Measurements from ENCODE around the gene OR7G2.

DNA sequence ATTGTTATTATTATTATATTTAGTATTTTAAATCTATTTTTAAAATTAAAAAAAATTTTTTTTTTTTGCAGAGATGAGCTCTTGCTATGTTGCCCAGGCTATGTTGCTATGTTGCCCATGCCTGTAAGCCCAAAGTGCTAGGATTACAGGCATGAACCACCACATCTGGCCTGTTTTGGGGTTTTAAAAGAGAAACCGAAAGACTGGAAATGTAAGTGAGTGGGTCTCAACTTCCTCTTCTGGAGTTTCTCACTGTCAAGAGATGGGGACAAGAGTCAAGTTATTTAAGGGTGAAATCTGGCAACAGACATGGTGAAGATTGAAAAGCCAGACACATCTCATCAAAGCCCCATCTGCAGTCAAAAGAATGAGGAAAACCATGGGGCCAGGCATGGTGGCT is 23.7 kb upstream of the OR7G2 start:
- TF ChIP-seq GLIS3 (CRISPR knock-in tag; IDR thresholded peaks at IDR 0.05) (no peak), ZNF8 (CRISPR knock-in tag; IDR thresholded peaks at IDR 0.05) (no peak), ZNF565 (CRISPR knock-in tag; conservative IDR thresholded peaks at IDR 0.05; ENCODE audit: low read depth) (no peak), TOX (CRISPR knock-in tag; IDR thresholded peaks at IDR 0.05; ENCODE audit: borderline replicate concordance) (no peak), TCF4 (CRISPR knock-in tag; IDR thresholded peaks at IDR 0.05; ENCODE audit: borderline replicate concordance) (no peak), ZFP30 (CRISPR knock-in tag; IDR thresholded peaks at IDR 0.05) (no peak), SNAI2 (CRISPR knock-in tag; IDR thresholded peaks at IDR 0.05) (no peak), ARNTL (CRISPR knock-in tag; IDR thresholded peaks at IDR 0.05; ENCODE audit: borderline replicate concordance, low read depth) (no peak), BACH2 (CRISPR knock-in tag; IDR thresholded peaks at IDR 0.05; ENCODE audit: borderline replicate concordance) (no peak), PPARA (CRISPR knock-in tag; IDR thresholded peaks at IDR 0.05; ENCODE audit: borderline replicate concordance) (no peak)
- TF ChIP-seq, protein P1, sequence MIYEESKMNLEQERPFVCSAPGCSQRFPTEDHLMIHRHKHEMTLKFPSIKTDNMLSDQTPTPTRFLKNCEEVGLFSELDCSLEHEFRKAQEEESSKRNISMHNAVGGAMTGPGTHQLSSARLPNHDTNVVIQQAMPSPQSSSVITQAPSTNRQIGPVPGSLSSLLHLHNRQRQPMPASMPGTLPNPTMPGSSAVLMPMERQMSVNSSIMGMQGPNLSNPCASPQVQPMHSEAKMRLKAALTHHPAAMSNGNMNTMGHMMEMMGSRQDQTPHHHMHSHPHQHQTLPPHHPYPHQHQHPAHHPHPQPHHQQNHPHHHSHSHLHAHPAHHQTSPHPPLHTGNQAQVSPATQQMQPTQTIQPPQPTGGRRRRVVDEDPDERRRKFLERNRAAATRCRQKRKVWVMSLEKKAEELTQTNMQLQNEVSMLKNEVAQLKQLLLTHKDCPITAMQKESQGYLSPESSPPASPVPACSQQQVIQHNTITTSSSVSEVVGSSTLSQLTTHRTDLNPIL (CRISPR knock-in tag; IDR thresholded peaks at IDR 0.05; ENCODE audit: low read depth), result no peak
- TF ChIP-seq, protein P2, sequence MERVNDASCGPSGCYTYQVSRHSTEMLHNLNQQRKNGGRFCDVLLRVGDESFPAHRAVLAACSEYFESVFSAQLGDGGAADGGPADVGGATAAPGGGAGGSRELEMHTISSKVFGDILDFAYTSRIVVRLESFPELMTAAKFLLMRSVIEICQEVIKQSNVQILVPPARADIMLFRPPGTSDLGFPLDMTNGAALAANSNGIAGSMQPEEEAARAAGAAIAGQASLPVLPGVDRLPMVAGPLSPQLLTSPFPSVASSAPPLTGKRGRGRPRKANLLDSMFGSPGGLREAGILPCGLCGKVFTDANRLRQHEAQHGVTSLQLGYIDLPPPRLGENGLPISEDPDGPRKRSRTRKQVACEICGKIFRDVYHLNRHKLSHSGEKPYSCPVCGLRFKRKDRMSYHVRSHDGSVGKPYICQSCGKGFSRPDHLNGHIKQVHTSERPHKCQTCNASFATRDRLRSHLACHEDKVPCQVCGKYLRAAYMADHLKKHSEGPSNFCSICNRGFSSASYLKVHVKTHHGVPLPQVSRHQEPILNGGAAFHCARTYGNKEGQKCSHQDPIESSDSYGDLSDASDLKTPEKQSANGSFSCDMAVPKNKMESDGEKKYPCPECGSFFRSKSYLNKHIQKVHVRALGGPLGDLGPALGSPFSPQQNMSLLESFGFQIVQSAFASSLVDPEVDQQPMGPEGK (CRISPR knock-in tag; IDR thresholded peaks at IDR 0.05; ENCODE audit: borderline replicate concordance), result no peak
